Urinary bladder (tissue), 4 donors: ENCODE results near the gene ANKRD18B. TPM values are rescaled to one million over a fixed set of nuclear protein-coding genes. Genes with fewer than 3 reads are reported as not detected.
"Not testable (repeated sequence)": the region's sequence is repeated elsewhere in the genome, so short reads cannot be mapped to it uniquely, and the experiment has no call there.

Experiments
- DNase-seq: peaks from one replicate; pipeline ENCODE4 v3.0.0-alpha.2; 2015; ENCODE audit errors: extremely low spot score
- H3K27ac ChIP-seq: one replicate; pipeline ENCODE4 v1.5.1; 2013; ENCODE audit warnings: low read depth, mild to moderate bottlenecking, moderate library complexity
- H3K36me3 ChIP-seq: one replicate; pipeline ENCODE4 v1.6.1; 2013; ENCODE audit warnings: mild to moderate bottlenecking, moderate library complexity; ENCODE audit not compliant: insufficient read depth
- H3K4me1 ChIP-seq: one replicate; pipeline ENCODE4 v1.6.1; 2013; ENCODE audit warnings: mild to moderate bottlenecking, moderate library complexity; ENCODE audit not compliant: insufficient read depth
- H3K4me3 ChIP-seq: one replicate; pipeline ENCODE4 v1.5.1; 2013; ENCODE audit warnings: low read depth, low read length
- WGBS: extraction: QIAGEN DNeasy Blood & Tissue Kit; methylation state at CpG from one replicate; pipeline ENCODE4 v1.1.7; 2013; 5-methylcytosine and 5-hydroxymethylcytosine counted together
- polyA plus RNA-seq: library from polyadenylated mRNA; stranded (reverse); fragments of 200-250 nt; gene quantifications from one replicate; pipeline ENCODE4 v1.2.3, GENCODE V29; 2013
- total RNA-seq: library from RNA; depleted of rRNA; stranded (reverse); fragments of >200 nt; gene quantifications from one replicate; pipeline ENCODE4 v1.2.3, GENCODE V29; 2014
- donor health status: healthy with polysubstance abuse.
- donor health status: healthy.

Gene ANKRD18B
- total and polyA plus RNA-seq, 2 donors: 0.43 to 7.1 TPM

- H3K4me3 ChIP-seq, DNase-seq, H3K4me1 ChIP-seq, H3K27ac ChIP-seq, H3K36me3 ChIP-seq: not testable (repeated sequence)
- WGBS: 23% methylated on average over 4 of the region's 4 CpGs
Measured at GRCh38 chr9:33552315-33552725, 28.3 kb downstream of the ANKRD18B start.

- not testable (repeated sequence) for H3K4me1 ChIP-seq, H3K27ac ChIP-seq, H3K36me3 ChIP-seq, DNase-seq, H3K4me3 ChIP-seq
- 34% methylated on average over 1 of the region's 1 CpG for WGBS
Measured at GRCh38 chr9:33560217-33560616, 36.2 kb downstream of the ANKRD18B start.

GRCh38 chr9:33562196-33562595 is 38.1 kb downstream of the ANKRD18B start:
- DNase-seq, H3K36me3 ChIP-seq, H3K4me3 ChIP-seq, H3K4me1 ChIP-seq, H3K27ac ChIP-seq: not testable (repeated sequence)
- 47% methylated on average over 1 of the region's 1 CpG for WGBS

GRCh38 chr9:33567776-33568175 is 43.7 kb downstream of the ANKRD18B start:
- not testable (repeated sequence) for H3K27ac ChIP-seq, H3K4me3 ChIP-seq, H3K36me3 ChIP-seq, H3K4me1 ChIP-seq, DNase-seq

GRCh38 chr9:33577786-33578185 is 53.7 kb downstream of the ANKRD18B start:
- H3K36me3 ChIP-seq, DNase-seq, H3K4me1 ChIP-seq, H3K4me3 ChIP-seq, H3K27ac ChIP-seq: not testable (repeated sequence)
- WGBS: 75% methylated on average over 3 of the region's 3 CpGs

- not testable (repeated sequence) for H3K4me1 ChIP-seq, H3K4me3 ChIP-seq, H3K27ac ChIP-seq, DNase-seq, H3K36me3 ChIP-seq
- 95% methylated on average over 1 of the region's 1 CpG for WGBS
Measured at GRCh38 chr9:33579996-33580395, 55.9 kb downstream of the ANKRD18B start.

GRCh38 chr9:33582686-33583085 is 58.6 kb downstream of the ANKRD18B start:
- not testable (repeated sequence) for H3K4me1 ChIP-seq, H3K4me3 ChIP-seq, H3K27ac ChIP-seq, H3K36me3 ChIP-seq, DNase-seq
- WGBS: 53% methylated on average over 2 of the region's 2 CpGs

- H3K4me3 ChIP-seq: not testable (repeated sequence)
Measured at GRCh38 chr9:33586128-33586527, 62.1 kb downstream of the ANKRD18B start.

GRCh38 chr9:33587799-33588198 is 63.7 kb downstream of the ANKRD18B start:
- not testable (repeated sequence) for DNase-seq
- no CpG with 5 or more reads among the region's 2 CpGs for WGBS

More at GRCh38 chr9:33586128-33586527, 62.1 kb downstream of the ANKRD18B start:
- H3K4me1 ChIP-seq, H3K36me3 ChIP-seq, H3K27ac ChIP-seq, DNase-seq: not testable (repeated sequence)
- WGBS: 71% methylated on average over 1 of the region's 1 CpG

GRCh38 chr9:33588876-33589275 is 64.8 kb downstream of the ANKRD18B start:
- WGBS: 97% methylated on average over 1 of the region's 2 CpGs
- not testable (repeated sequence) for H3K36me3 ChIP-seq, H3K27ac ChIP-seq, H3K4me1 ChIP-seq, DNase-seq, H3K4me3 ChIP-seq

More at GRCh38 chr9:33587799-33588198, 63.7 kb downstream of the ANKRD18B start:
- H3K4me3 ChIP-seq, H3K4me1 ChIP-seq, H3K36me3 ChIP-seq, H3K27ac ChIP-seq: not testable (repeated sequence)

GRCh38 chr9:33590857-33591256 is 66.8 kb downstream of the ANKRD18B start:
- H3K36me3 ChIP-seq, H3K4me1 ChIP-seq, H3K27ac ChIP-seq, H3K4me3 ChIP-seq, DNase-seq: not testable (repeated sequence)
- 95% methylated on average over 2 of the region's 2 CpGs for WGBS

GRCh38 chr9:33596974-33597373 is 72.9 kb downstream of the ANKRD18B start:
- not testable (repeated sequence) for H3K4me1 ChIP-seq, DNase-seq, H3K27ac ChIP-seq, H3K36me3 ChIP-seq, H3K4me3 ChIP-seq
- 91% methylated on average over 2 of the region's 2 CpGs for WGBS

- not testable (repeated sequence) for H3K27ac ChIP-seq, H3K4me1 ChIP-seq, DNase-seq, H3K4me3 ChIP-seq, H3K36me3 ChIP-seq
- WGBS: 93% methylated on average over 3 of the region's 3 CpGs
Measured at GRCh38 chr9:33597386-33597785, 73.3 kb downstream of the ANKRD18B start.

- not testable (repeated sequence) for H3K4me1 ChIP-seq, H3K4me3 ChIP-seq, H3K27ac ChIP-seq, DNase-seq, H3K36me3 ChIP-seq
- WGBS: 83% methylated on average over 8 of the region's 8 CpGs
Measured at GRCh38 chr9:33598796-33599379, 74.8 kb downstream of the ANKRD18B start.

GRCh38 chr9:33600911-33601310 is 76.9 kb downstream of the ANKRD18B start:
- not testable (repeated sequence) for H3K4me1 ChIP-seq, H3K36me3 ChIP-seq, H3K27ac ChIP-seq, DNase-seq, H3K4me3 ChIP-seq
- WGBS: 95% methylated on average over 31 of the region's 32 CpGs
